ENCODE measurements around the gene SORT1. TPM values are rescaled to one million over a fixed set of nuclear protein-coding genes. Genes with fewer than 3 reads are reported as not detected.
"Not testable (repeated sequence)": the region's sequence is repeated elsewhere in the genome, so short reads cannot be mapped to it uniquely, and the experiment has no call there.

Gene SORT1
- total RNA-seq, 2 experiments from 2014 or later = 6.5 to 11.0 TPM

DNA sequence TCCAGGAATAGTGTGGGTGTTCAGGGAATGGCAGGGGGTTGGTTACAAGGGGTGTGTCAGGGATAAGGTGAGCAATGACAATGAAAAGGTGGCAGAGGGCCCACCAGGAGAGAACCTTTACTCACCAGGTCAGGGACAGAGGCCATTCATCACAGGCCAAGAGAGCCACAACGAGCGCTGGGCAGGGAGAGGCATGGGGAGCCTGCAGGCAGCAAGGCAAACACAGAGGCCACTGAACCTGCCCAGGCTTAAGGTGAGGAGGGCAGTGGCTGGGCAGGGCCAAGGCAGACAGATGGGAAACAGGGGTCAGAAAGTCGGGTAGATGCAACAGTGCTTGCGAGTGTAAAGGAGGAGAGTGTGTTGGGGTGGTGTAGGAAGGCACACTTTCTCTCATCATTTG is 62.6 kb downstream of the SORT1 start:
- ATAC-seq (ENCODE audit: low read depth) = no peak
- H3K9me3 Mint-ChIP-seq = peaks cover 15% of the 10 kb centered on the region

DNA sequence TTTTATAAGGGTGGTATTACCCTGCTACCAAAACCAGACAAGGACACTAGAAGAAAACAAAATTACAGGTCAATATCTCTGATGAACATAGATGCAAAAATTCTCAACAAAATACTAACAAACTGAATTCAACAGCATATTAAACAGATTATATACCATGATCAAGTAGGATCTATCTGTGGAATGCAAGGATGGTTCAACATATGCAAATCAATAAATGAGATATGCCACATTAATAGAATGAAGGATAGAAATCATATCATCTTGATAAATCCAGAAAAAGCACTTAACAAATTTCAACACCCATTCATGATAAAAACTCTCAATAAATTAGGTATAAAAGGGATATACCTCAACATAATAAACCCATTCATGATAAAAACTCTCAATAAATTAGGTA is 66.6 kb downstream of the SORT1 start:
- Mint-ChIP-seq H3K9me3 (peaks cover 18% of the 10 kb centered on the region), H3K4me1 (no peaks in the 10 kb centered on the region), H3K4me3 (no peak overlapping the region), H3K36me3 (peaks cover 34% of the 10 kb centered on the region), H3K27me3 (no peaks in the 10 kb centered on the region), H3K27ac (no peak overlapping the region)
- POLR2A ChIA-PET = no interaction called here
- DNase-seq (no peak), ATAC-seq (ENCODE audit: low read depth) (no peak)

More for the DNA sequence above, 62.6 kb downstream of the SORT1 start:
- H3K27me3 Mint-ChIP-seq = no peaks in the 10 kb centered on the region
- no peak for DNase-seq
- no peak overlapping the region for H3K4me3 Mint-ChIP-seq
- H3K36me3 Mint-ChIP-seq = peaks cover 30% of the 10 kb centered on the region
- POLR2A ChIA-PET = no interaction called here
- peaks cover 2% of the 10 kb centered on the region for H3K4me1 Mint-ChIP-seq
- H3K27ac Mint-ChIP-seq = no peak overlapping the region

GRCh38 chr1:109327285-109327684 is 70.4 kb downstream of the SORT1 start:
- Mint-ChIP-seq H3K27ac (no peak overlapping the region), H3K4me3 (no peak overlapping the region), H3K9me3 (peaks cover 17% of the 10 kb centered on the region), H3K36me3 (peaks cover 23% of the 10 kb centered on the region), H3K4me1 (no peaks in the 10 kb centered on the region), H3K27me3 (no peaks in the 10 kb centered on the region)
- no peak for ATAC-seq (ENCODE audit: low read depth)
- DNase-seq = no peak
- POLR2A ChIA-PET = no interaction called here

DNA sequence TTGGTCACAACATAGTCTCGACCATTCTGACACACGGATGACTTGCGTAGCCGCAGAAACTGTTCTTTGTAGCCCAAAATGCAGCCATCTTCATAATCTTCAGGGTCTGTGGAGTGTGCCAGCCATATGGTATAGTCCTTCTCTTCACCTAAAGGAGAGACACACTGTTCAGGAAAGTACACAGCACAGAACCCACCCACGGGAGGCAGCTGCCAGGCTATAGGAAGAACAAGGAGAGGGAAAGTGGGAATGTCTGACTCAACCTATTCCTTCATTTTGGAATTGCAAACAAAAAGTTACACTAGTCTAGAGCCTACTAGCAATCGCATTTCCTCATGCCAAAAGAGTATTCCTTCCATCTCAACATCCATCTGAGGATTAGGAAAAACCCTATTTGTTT is 74.7 kb downstream of the SORT1 start:
- DNase-seq (no peak), ATAC-seq (ENCODE audit: low read depth) (no peak)
- Mint-ChIP-seq H3K27me3 (no peaks in the 10 kb centered on the region), H3K4me1 (no peaks in the 10 kb centered on the region), H3K4me3 (no peak overlapping the region), H3K36me3 (peaks cover 3% of the 10 kb centered on the region), H3K27ac (no peak overlapping the region), H3K9me3 (no peaks in the 10 kb centered on the region)
- POLR2A ChIA-PET = no interaction called here

- Mint-ChIP-seq H3K4me1 (no peaks in the 10 kb centered on the region), H3K27ac (no peak overlapping the region), H3K4me3 (no peak overlapping the region), H3K9me3 (no peaks in the 10 kb centered on the region), H3K27me3 (no peaks in the 10 kb centered on the region), H3K36me3 (no peaks in the 10 kb centered on the region)
- ATAC-seq (ENCODE audit: low read depth) (no peak), DNase-seq (no peak)
- POLR2A ChIA-PET = no interaction called here
Measured at GRCh38 chr1:109319114-109319513, 78.6 kb downstream of the SORT1 start.

- Mint-ChIP-seq H3K36me3 (no peaks in the 10 kb centered on the region), H3K4me1 (no peaks in the 10 kb centered on the region), H3K27ac (no peak overlapping the region)
Measured at GRCh38 chr1:109316506-109316905, 81.2 kb downstream of the SORT1 start.

GRCh38 chr1:109315288-109315687 is 82.4 kb downstream of the SORT1 start:
- Mint-ChIP-seq H3K27me3 (no peaks in the 10 kb centered on the region), H3K4me1 (no peaks in the 10 kb centered on the region), H3K36me3 (no peaks in the 10 kb centered on the region), H3K4me3 (no peak overlapping the region), H3K27ac (no peak overlapping the region), H3K9me3 (no peaks in the 10 kb centered on the region)
- DNase-seq (no peak), ATAC-seq (ENCODE audit: low read depth) (no peak)
- POLR2A ChIA-PET = interaction anchor here (0.7 kb wide), 1 partner anchor 14 kb away, joined by 7 read pairs; no protein-coding TSS in a partner anchor

More at GRCh38 chr1:109316506-109316905, 81.2 kb downstream of the SORT1 start:
- DNase-seq = no peak
- no peak for ATAC-seq (ENCODE audit: low read depth)
- Mint-ChIP-seq H3K4me3 (no peak overlapping the region), H3K9me3 (no peaks in the 10 kb centered on the region), H3K27me3 (no peaks in the 10 kb centered on the region)
- POLR2A ChIA-PET = no interaction called here

DNA sequence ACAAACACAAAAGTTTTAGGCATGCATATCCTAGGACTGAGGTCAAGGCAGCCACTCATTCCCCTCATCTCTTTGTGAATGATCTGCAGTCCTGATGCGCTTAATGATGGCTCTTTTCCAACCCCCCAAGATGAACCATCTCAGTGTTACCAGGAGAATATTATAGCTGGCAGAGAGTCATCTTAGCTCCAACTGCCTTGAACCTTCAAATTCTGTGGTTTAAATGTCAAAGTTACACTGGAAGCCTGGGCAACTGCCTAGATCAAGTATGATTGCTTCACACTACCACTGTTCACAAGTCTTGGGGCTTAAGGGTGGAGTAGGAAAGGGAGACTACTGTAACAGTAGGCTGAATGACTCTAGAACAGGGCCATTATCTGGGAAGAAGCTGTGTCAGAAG is 82.9 kb downstream of the SORT1 start:
- no peak overlapping the region for H3K27ac Mint-ChIP-seq
- no peaks in the 10 kb centered on the region for H3K4me1 Mint-ChIP-seq
- POLR2A ChIA-PET = interaction anchor here (0.7 kb wide), 1 partner anchor 14 kb away, joined by 7 read pairs; no protein-coding TSS in a partner anchor
- ATAC-seq (ENCODE audit: low read depth) (no peak), DNase-seq (no peak)
- H3K36me3 Mint-ChIP-seq = no peaks in the 10 kb centered on the region
- H3K9me3 Mint-ChIP-seq = no peaks in the 10 kb centered on the region
- no peaks in the 10 kb centered on the region for H3K27me3 Mint-ChIP-seq
- no peak overlapping the region for H3K4me3 Mint-ChIP-seq

DNA sequence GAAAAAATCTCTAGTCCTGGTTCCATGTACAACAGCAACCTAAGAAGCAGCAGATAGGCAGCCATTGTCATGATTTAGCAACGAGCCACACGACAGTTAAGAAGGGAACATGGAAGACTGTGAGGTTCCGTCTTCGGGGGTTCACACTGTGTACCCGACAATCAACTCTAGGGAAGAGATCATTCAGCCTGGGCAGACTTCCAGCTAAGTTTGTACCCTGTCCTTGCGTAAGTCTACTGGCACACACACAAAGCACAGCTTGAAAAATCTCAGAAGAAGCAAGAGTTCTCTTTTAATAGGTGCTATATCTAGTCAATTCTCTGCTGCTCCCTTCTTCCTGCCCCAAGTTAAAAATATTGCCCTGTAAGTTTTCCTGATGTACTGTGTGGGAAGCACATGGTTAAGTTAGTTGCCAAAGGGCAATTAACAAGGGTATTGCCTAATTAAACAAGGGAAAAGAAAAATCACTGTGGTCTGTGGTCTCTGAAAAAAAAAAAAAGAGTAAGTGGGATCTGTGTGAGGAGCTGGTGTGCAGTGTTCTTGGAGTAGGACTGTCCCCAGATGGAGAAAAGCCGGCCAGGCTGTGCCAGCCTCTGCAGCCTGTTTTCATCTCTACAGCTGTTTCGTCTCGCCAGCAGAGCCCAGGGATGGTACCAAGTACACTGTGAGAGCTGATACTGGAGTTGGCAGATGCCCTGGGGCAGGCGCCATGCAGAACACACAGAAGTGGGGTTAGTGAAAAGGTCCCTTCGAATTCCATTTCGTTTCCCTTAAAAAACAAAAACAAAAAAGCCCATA is 84.5 kb downstream of the SORT1 start:
- H3K9me3 Mint-ChIP-seq = no peaks in the 10 kb centered on the region
- ATAC-seq (ENCODE audit: low read depth) (no peak), DNase-seq (no peak)
- H3K27me3 Mint-ChIP-seq = no peaks in the 10 kb centered on the region
- POLR2A ChIA-PET = interaction anchor here (0.6 kb wide), 1 partner anchor 455 kb away, joined by 3 read pairs; no protein-coding TSS in a partner anchor
- H3K27ac Mint-ChIP-seq = no peak overlapping the region
- no peak overlapping the region for H3K4me3 Mint-ChIP-seq
- H3K4me1 Mint-ChIP-seq = no peaks in the 10 kb centered on the region
- no peaks in the 10 kb centered on the region for H3K36me3 Mint-ChIP-seq

- no peak for ATAC-seq (ENCODE audit: low read depth)
- H3K36me3 Mint-ChIP-seq = no peaks in the 10 kb centered on the region
- no peak overlapping the region for H3K4me3 Mint-ChIP-seq
- DNase-seq = no peak
- POLR2A ChIA-PET = interaction anchor here (0.7 kb wide), 1 partner anchor 61 kb away, joined by 3 read pairs; no protein-coding TSS in a partner anchor
- H3K9me3 Mint-ChIP-seq = no peaks in the 10 kb centered on the region
- no peaks in the 10 kb centered on the region for H3K4me1 Mint-ChIP-seq
- H3K27ac Mint-ChIP-seq = no peak overlapping the region
- H3K27me3 Mint-ChIP-seq = no peaks in the 10 kb centered on the region
Measured at GRCh38 chr1:109312246-109312645, 85.5 kb downstream of the SORT1 start.

- DNase-seq = no peak
- Mint-ChIP-seq H3K4me3 (no peak overlapping the region), H3K36me3 (no peaks in the 10 kb centered on the region), H3K27ac (no peak overlapping the region), H3K27me3 (no peaks in the 10 kb centered on the region), H3K9me3 (no peaks in the 10 kb centered on the region), H3K4me1 (no peaks in the 10 kb centered on the region)
- POLR2A ChIA-PET = no interaction called here
- no peak for ATAC-seq (ENCODE audit: low read depth)
Measured at GRCh38 chr1:109309347-109309746, 88.4 kb downstream of the SORT1 start.

DNA sequence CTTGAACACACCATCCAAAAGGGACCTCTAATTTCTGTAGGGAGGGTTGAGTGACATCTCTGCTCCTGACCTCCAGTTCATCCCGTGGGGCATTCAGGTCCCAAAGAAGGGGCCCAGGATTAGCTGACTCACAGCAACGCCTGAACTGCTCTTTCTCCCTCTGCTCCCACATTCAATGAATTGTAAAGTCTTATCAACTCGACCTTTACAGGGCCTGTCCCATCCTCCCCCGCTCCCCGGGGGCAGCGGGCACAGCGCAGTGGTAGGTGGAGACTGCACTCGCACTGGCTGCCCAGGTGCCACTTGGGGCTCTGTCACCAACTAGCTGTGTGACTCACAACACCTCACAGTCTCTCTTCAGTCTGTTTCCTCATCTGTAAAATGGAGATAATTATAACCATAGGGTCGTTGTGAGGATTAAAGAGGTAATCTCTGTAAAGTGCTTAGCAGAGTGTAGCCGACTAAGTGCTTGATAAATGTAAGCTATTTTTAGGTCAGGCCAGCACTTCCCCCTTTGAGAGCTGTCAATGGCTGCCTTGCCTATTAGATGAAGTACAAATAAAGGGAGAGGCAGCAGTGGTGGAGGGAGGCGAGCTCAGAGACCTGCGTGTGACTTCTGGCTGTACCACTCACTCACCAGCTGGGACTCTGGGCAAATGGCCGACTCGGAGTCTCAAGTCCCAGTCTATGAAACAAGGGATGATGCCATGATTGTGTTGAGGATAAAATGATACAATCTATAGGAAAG is 90.3 kb downstream of the SORT1 start:
- no peaks in the 10 kb centered on the region for H3K9me3 Mint-ChIP-seq
- H3K27me3 Mint-ChIP-seq = no peaks in the 10 kb centered on the region
- DNase-seq = no peak
- H3K27ac Mint-ChIP-seq = no peak overlapping the region
- H3K4me3 Mint-ChIP-seq = no peak overlapping the region
- POLR2A ChIA-PET = no interaction called here
- no peaks in the 10 kb centered on the region for H3K36me3 Mint-ChIP-seq
- no peaks in the 10 kb centered on the region for H3K4me1 Mint-ChIP-seq
- no peak for ATAC-seq (ENCODE audit: low read depth)

DNA sequence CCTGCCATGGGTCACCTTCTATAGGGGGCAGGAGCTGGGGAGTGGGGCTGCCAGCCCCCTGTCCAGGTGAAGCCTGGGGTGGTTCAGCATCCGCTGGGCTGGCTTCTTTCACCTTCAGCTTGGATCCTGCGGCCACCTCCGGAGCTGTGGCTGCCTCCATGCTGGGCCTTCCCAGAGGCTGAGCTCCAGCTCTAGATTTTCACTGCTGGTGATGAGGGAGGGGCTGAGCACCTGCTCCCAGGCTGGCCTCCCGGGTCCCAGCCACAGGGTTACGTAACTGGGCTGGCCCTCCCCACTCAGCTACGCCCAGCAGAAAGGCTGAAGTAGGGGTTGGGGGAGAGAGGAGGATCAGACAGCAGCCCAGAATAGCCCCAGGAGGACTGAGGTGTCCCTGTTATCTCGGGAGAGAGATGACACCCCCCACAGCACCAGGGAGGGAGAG is 90.9 kb downstream of the SORT1 start, which contains the start of gene MYBPHL:
TSS of gene MYBPHL (minus strand) at position 180 of the 442 bp plus-strand sequence. CDS start at position 160, 20 bp downstream.
- Mint-ChIP-seq H3K4me3 (no peak within 1 kb of the TSS), H3K27ac (no peak within 1 kb of the TSS), H3K4me1 (no peaks in the 10 kb centered on the region), H3K9me3 (no peaks in the 10 kb centered on the region), H3K36me3 (no peaks in the 10 kb centered on the region), H3K27me3 (no peaks in the 10 kb centered on the region)
- DNase-seq = no peak
- no peak for ATAC-seq (ENCODE audit: low read depth)
- POLR2A ChIA-PET = no interaction called here

GRCh38 chr1:109305991-109306390 is 91.7 kb downstream of the SORT1 start:
- ATAC-seq (ENCODE audit: low read depth); H3K4me3 Mint-ChIP-seq; H3K9me3 Mint-ChIP-seq; DNase-seq; H3K4me1 Mint-ChIP-seq; H3K27me3 Mint-ChIP-seq; POLR2A ChIA-PET; H3K27ac Mint-ChIP-seq; H3K36me3 Mint-ChIP-seq: not testable (repeated sequence)

All from activated naive CD8-positive, alpha-beta T cell treated with anti-CD3 and anti-CD28 coated beads, Interleukin-2, amount 10 ng/mL, durations not matched to agents 7 days and 5 days (primary cell).